Stomach smooth muscle (tissue), 2 donors: ENCODE measurements around the gene CKLF.

Source experiments
- H3K27ac ChIP-seq: one replicate; pipeline ENCODE4 v1.7.0; 2013; ENCODE audit warnings: mild to moderate bottlenecking, low read length, inconsistent platforms
- H3K27me3 ChIP-seq, 2 donors: one replicate each; pipeline ENCODE4 v1.7.0; 2013; ENCODE audit warnings: low read length in 2 of 2; ENCODE audit not compliant: insufficient read depth in 2 of 2, control insufficient read depth in 1 of 2
- H3K36me3 ChIP-seq, 2 donors: one replicate each; pipeline ENCODE4 v1.7.0; 2013; ENCODE audit warnings: low read length in 2 of 2; ENCODE audit not compliant: control insufficient read depth in 2 of 2, insufficient read depth in 2 of 2
- H3K4me1 ChIP-seq: one replicate; pipeline ENCODE4 v1.7.0; 2013; ENCODE audit warnings: low read length; ENCODE audit not compliant: control insufficient read depth, insufficient read depth
- H3K4me3 ChIP-seq, 2 donors: one replicate each; pipeline ENCODE4 v1.7.0; 2013; ENCODE audit warnings: low read length in 2 of 2
- H3K9ac ChIP-seq, 2 donors: one replicate each; pipeline ENCODE4 v1.7.0; 2013; ENCODE audit warnings: low read length in 2 of 2, mild to moderate bottlenecking in 1 of 2
- H3K9me3 ChIP-seq, 2 donors: one replicate each; pipeline ENCODE4 v1.7.0; 2013; ENCODE audit warnings: low read length in 2 of 2; ENCODE audit not compliant: control insufficient read depth in 2 of 2
- donor health status: healthy.
- donor health status: Pancreatic carcinoma.

The CKLF gene

GRCh38 chr16:66519482-66520373 lies 32.6 kb upstream of the CKLF start:
- Histone ChIP-seq H3K9ac (no peak overlapping the region), H3K27me3 (no peaks in the 10 kb centered on the region), H3K9me3 (no peaks in the 10 kb centered on the region), H3K4me3 (no peak overlapping the region), H3K27ac (peak overlapping the region; percentile 55), H3K36me3 (peaks cover 7 to 26% of the 10 kb centered on the region in 2 donors), H3K4me1 (peaks cover 47% of the 10 kb centered on the region)

DNA sequence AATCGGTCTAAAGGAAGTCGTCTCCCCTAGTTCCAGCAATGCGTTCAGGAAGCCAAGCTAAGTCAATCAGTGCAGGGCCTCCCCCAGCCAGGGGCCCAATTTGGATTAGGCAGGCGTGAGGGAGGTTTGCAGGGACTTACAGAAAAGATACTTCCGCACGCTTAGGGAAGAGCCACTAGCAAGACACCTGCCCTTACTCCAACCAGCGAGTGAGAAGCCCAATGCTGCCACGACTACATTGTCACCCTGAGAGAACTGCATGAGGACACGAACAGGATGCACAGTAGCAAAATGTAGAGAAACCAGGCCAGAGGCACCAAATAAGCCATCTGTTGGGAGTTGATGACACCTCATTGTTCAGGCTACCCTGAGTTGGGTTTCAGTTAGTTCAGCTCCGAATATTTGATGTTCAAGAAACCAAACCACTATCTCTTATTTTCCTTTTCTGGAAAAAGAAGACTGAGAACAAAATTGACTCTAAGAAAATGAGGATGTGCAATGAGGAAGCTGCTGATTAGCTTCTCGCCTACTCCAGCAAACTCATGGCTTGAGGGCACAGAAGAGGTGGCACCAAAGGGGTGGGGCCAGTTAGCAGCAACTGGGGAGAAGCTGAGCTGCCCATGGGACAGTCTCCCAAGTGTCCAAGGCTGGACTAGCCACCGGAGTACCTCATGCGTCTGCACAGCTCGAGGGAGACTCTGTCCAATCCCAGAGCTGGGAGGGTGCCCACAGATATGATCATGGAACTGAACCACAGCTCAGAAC lies 31.8 kb upstream of the CKLF start:
- Histone ChIP-seq H3K36me3 (peaks cover 8 to 28% of the 10 kb centered on the region in 2 donors), H3K27me3 (no peaks in the 10 kb centered on the region), H3K4me1 (peaks cover 45% of the 10 kb centered on the region), H3K9ac (no peak overlapping the region), H3K4me3 (no peak overlapping the region), H3K9me3 (no peaks in the 10 kb centered on the region), H3K27ac (peak overlapping the region; percentile 55)

GRCh38 chr16:66521252-66521713 lies 31.1 kb upstream of the CKLF start:
- Histone ChIP-seq H3K9ac (no peak overlapping the region), H3K4me3 (no peak overlapping the region), H3K27ac (peak overlapping the region; percentile 37), H3K4me1 (peaks cover 39% of the 10 kb centered on the region), H3K27me3 (no peaks in the 10 kb centered on the region), H3K36me3 (peaks cover 11 to 30% of the 10 kb centered on the region in 2 donors), H3K9me3 (no peaks in the 10 kb centered on the region)

- peaks cover 31% of the 10 kb centered on the region for H3K4me1 ChIP-seq
- H3K4me3 ChIP-seq: no peak overlapping the region
- peaks cover 16 to 35% of the 10 kb centered on the region in 2 donors for H3K36me3 ChIP-seq
- H3K9me3 ChIP-seq: no peaks in the 10 kb centered on the region
- no peak overlapping the region for H3K9ac ChIP-seq
- no peaks in the 10 kb centered on the region for H3K27me3 ChIP-seq
- peak overlapping the region; percentile 37 for H3K27ac ChIP-seq
Measured at GRCh38 chr16:66521951-66522771, 30.2 kb upstream of the CKLF start.

DNA sequence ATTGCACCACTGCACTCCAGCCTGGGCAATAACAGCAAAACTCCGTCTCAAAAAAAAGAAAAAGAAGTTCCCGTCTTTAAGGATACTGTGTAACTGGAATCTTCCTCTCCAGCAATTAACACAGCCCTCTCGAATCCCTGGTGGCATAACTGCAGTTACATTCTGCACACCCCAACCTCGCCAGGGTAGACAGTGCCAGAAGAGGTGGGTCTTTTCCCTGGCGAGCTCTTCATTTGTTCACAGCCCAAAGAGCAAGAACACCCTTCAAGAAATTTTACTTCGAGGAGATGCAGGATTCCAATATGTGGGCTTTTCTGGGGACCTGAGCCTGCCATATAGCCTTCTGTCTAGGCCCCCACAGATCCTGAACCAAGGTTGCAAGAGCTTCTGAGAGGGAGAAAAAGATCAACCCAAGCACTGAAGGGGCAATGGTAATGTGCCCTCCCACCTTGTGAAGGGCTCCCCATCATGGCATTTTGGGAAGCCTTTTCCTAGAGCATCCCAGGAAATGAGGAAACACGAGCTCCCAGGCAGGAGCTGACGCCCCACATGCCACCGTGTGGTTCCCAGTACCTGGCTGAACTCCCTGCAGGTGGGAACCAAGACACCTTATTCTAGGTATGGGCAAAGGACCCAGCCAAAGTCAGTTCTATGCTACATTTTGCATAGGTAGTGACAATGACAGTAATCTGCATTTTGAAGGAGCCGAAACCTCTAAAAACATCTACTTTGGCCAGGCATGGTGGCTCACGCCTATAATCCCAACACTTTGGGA lies 29.4 kb upstream of the CKLF start:
- Histone ChIP-seq H3K4me1 (peaks cover 22% of the 10 kb centered on the region), H3K27ac (no peak overlapping the region), H3K9ac (no peak overlapping the region)

GRCh38 chr16:66523861-66524354 lies 28.5 kb upstream of the CKLF start:
- Histone ChIP-seq H3K36me3 (peaks cover 27 to 48% of the 10 kb centered on the region in 2 donors), H3K4me1 (peaks cover 19% of the 10 kb centered on the region), H3K4me3 (no peak overlapping the region), H3K27ac (peak overlapping the region; percentile 11), H3K9ac (no peak overlapping the region), H3K27me3 (no peaks in the 10 kb centered on the region), H3K9me3 (no peaks in the 10 kb centered on the region)

More for the DNA sequence above, 29.4 kb upstream of the CKLF start:
- Histone ChIP-seq H3K36me3 (peaks cover 18 to 40% of the 10 kb centered on the region in 2 donors), H3K9me3 (no peaks in the 10 kb centered on the region), H3K4me3 (no peak overlapping the region), H3K27me3 (no peaks in the 10 kb centered on the region)

- Histone ChIP-seq H3K36me3 (peaks cover 33 to 55% of the 10 kb centered on the region in 2 donors), H3K27ac (no peak overlapping the region), H3K4me3 (no peak overlapping the region), H3K9me3 (no peaks in the 10 kb centered on the region), H3K9ac (no peak overlapping the region), H3K4me1 (peaks cover 18% of the 10 kb centered on the region), H3K27me3 (no peaks in the 10 kb centered on the region)
Measured at GRCh38 chr16:66524601-66525164, 27.7 kb upstream of the CKLF start.

DNA sequence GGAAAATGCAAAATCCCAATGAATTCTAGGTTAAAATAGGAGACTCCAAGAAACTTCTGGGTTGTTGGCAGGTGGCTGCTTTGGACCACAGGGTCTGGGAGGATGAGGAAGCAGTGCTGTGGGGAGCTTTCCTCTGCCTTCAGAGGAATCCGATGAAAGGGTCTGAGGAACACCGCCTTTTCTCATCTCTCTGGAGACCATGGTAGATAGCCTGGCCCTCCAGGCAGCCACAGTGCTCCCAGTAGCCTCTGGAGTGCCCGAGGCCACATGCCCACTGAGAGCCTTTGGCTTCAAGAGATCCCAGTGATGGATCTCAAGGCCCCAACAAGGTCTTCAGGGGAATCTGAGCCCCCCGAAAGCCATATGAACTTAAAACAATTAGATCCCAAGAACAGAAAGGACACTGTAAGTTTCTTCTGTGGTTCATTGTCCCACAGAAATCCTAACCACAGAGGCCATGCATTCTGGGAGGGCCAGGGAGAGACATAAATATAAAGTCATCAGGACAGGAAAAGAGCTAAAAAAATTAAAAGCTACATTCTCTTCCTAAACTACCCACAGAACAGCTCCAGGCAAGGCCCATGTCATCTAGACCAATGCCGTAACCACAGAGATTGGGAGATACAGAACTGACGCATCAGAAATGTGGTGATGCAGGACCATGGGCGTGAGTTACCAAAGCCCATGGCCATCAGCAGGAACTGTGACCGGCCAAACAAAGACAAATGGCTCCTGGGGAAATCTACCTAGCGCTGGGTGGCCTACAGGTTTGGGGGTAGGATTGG lies 26.8 kb upstream of the CKLF start:
- Histone ChIP-seq H3K4me3 (no peak overlapping the region), H3K27ac (no peak overlapping the region), H3K36me3 (peaks cover 38 to 54% of the 10 kb centered on the region in 2 donors), H3K9ac (no peak overlapping the region), H3K4me1 (peaks cover 14% of the 10 kb centered on the region), H3K9me3 (no peaks in the 10 kb centered on the region), H3K27me3 (no peaks in the 10 kb centered on the region)

DNA sequence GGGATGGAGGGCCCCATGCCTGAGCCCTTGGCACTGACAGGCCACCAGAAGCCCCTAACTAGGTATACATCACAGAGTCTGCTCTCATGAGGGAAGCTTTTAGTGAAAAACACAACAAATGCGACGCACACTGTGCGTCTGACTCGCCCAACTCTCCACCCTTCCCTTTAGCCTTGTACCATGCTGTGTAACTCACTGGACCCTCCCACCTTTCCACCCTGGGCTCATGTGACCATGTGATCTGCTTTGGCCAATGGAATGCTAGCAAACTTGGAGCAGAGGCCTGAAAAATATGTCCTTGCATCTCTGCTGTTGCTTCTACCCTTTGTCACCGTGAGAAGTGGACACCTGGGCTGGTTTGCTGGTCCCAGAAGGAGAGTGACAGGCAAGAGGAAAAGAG lies 24.1 kb upstream of the CKLF start:
- Histone ChIP-seq H3K4me1 (peaks cover under 1% of the 10 kb centered on the region), H3K27me3 (no peaks in the 10 kb centered on the region), H3K27ac (no peak overlapping the region), H3K4me3 (no peak overlapping the region), H3K36me3 (peaks cover 46 to 57% of the 10 kb centered on the region in 2 donors), H3K9ac (no peak overlapping the region), H3K9me3 (no peaks in the 10 kb centered on the region)
